ENCODE measurements around the gene MTURN.
"Not testable (repeated sequence)": the region's sequence is repeated elsewhere in the genome, so short reads cannot be mapped to it uniquely, and the experiment has no call there.

MTURN gene

DNA sequence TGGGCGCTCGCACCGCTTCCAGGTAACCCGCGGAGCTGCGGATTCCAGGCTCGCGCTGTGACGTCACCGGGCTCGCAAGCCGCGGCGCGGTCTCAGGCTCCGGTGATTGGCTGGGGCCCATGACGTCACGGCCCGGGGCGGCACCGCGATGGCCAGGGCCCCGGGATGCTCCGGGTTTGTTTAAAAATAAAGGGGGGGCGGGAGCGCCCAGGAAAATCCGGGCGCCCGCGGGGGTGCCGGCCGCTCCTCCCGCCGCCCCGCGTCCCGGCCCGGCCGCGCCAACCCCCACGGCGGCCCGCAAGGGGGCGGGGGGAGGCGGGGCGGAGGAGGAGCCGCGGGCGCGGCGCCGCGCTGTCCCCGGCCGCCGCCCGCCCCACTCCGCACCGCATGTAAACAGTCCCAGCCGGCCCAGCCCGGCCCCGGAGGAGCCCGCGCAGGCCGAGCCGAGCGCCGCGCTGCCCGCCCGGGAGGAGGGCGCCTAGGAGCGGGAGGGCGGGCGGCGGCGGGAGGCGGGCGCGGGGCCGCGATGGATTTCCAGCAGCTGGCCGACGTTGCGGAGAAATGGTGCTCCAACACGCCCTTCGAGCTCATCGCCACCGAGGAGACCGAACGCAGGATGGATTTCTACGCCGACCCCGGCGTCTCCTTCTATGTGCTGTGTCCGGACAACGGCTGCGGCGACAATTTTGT is at the start of gene MTURN:
Gene MTURN (plus strand): TSS at position 376 of the 690 bp plus-strand sequence. CDS start 151 bp downstream, at position 527.
- DNase-seq: peak; percentile 82

DNA sequence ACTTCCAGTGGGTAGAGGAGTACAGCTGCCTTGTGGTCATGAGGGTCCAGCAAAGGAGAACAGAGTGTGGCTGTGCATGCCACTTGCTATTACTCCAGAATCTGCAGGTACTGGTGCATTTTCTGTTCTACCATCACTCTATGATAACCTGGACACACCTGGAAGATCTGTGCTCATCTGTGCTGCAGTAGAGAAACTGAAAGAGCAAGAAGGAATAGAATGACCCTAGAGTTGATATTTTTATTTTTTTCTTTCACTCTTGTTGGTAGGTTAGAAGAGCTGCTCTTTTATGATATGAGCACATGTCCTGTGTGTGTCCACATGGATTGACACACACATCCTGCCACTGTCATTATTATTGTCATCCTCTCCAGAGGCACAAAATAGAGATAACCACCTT is 48.3 kb upstream of the MTURN start:
- DNase-seq: no peak

DNA sequence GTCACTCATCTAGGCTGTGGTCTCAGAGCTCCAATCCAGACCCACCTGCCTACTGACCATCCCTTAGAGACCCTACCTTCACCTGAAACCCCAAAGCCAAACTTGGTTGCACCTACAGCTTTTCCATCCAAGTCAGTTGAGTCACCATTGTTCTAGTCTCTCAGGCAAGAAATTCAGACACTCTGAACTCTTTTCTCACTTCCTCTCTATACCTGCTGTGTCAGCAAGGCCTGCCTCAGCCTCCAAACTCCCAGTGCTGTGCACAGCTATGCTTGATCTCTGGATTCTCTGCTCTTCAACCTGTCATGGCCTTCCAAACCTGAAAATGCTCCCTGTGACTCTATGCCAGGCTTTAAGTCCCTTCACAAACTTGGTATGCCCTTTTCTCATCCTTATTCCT is 47.4 kb upstream of the MTURN start:
- no peak for DNase-seq

DNA sequence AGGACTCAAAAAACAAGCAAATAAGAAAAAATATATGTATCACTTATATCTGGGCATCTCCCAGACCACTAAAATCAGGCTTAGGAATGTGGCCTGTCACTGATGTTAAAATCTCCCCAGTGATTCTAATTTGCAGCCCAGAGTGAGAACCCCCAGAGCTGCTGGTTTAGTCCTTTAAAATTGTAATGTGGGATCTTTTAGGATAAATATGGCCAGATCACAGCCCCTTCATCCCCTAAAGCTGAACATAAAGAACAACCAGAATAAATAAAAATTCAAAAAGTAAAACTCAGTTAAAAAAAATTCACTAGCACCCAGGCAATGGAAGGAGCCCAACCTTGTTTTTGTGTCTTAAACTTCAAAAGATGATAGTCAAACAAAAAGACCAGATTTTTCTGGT is 46.4 kb upstream of the MTURN start:
- DNase-seq: no peak

DNA sequence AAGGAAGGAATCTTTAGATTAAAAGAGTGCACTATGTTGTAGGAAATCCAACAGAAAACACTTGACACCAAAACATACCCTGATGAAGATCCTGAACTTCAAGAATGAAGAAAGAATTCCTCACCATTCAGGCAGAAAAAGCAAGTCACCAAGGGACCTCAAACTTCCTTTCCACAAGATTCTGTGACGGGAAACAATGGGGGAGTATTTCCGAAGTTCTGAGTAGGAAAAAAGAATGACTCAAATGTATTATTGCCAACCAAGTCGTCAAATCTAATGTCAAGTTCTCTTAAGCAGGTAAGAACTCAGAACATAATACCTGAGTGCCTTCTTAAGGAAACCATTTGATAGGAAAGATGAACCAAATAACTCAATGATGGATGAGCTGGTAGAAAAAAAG is 44.7 kb upstream of the MTURN start:
- no peak for DNase-seq

DNA sequence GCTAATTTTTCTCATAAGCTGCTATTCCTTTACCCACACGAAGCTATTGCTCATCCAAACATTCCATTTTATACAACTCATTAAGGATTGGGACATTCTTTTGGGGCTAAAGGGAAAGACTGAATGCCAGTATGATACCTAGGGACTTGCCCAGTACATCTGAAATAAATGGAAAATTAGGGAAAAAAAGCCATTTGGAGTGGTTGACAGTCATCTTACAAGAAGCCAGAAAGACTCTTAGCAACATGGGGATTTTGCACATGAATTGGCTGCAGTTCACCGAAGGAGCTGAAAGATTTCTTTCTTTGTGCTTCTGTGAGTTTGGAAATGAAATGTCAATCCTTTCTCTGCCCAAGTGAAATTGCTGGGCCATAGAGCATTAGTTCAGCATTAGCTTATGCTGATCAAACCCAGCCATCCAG is 43.3 kb upstream of the MTURN start:
- DNase-seq: no peak

DNA sequence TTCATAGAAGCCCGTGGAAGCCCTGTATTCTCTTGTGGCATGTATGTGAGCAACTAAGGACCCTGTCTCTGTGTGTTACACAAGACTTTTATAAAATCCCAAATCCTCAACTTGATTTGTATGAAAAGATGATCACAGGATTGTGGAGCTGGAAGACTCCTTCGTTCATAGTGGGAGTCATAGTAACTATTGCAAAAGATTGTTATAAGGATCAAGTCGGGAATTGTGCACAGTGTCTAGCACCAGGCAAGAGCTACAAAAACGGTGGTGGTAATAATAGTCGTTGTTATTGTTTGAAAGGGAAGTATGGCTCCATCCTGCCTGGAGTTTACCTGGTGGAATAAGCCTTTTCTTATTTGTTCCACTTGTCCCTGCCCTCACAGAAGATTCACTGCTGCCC is 42.8 kb upstream of the MTURN start:
- DNase-seq: no peak

DNA sequence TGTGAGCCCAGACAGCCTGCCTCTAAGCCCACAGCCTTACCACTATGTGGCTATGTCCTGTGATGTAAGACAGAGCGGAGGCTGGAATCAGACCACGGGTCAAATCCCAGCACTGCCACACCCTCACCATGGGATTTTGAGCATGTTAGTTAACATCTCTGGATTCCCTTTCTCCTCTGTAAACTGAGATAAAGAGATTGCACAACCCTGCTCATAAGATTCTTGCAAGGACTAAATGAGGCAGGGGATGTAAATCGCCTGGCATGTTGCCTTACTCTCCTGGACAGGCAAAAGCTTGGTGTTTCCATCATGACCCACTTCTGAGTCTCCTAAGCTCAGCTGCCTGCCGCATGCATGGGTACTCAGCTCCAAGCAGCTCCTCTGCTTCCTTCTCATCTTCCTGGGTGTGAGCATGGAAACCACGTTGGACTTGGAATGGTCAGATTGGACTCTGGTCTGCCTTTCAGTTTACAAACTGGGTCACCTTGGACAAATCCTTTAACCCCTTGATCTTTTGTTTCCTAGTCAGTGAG is 41.3 kb upstream of the MTURN start:
- no peak for DNase-seq

DNA sequence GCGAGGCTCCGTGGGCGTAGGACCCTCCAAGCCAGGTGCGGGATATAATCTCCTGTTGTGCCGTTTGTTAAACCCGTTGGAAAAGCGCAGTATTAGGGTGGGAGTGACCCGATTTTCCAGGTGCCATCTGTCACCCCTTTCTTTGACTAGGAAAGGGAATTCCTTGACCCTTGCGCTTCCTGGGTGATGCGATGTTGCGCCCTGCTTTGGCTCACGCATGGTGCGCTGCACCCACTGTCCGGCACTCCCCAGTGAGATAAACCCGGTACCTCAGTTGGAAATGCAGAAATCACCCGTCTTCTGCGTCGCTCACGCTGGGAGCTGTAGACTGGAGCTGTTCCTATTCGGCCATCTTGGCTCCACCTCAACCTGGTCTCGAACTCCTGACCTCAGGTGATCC is 36.2 kb upstream of the MTURN start:
- DNase-seq: not testable (repeated sequence)

DNA sequence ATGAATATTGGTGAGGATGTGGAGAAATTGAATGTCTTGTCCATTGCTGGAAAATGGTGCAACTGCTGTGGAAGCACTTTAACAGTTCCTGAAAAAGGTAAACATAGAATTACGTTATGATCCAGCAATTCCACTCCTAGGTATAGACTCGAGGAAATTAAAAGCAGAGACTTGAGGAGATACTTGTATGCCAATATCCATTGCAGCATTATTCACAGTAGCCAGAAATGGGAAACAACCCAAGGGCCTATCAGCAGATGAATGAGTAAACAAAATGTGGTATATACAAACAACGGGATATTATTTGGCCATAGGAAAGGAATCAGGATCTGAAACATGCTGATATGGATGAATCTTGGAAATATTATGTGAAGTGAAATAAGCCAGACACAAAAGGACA is 32.5 kb upstream of the MTURN start:
- no peak for DNase-seq

DNA sequence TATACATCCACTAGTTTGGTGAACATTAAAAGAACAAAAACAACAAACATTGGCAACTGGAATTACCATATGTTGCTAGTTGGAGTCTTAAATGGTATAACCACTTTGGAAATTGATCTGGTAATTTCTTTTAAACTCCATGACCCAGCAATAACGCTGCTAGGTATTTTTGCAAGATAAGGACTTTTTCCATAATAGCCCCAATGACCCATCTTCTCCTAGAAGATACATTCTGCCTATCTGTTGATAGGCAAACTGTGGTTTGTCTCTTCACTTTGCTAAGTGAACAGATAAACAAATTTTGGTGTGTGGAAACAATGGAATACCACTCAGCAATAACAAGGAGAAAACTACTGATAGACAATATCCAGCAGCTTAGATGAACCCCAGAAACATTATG is 30.6 kb upstream of the MTURN start:
- DNase-seq: no peak

DNA sequence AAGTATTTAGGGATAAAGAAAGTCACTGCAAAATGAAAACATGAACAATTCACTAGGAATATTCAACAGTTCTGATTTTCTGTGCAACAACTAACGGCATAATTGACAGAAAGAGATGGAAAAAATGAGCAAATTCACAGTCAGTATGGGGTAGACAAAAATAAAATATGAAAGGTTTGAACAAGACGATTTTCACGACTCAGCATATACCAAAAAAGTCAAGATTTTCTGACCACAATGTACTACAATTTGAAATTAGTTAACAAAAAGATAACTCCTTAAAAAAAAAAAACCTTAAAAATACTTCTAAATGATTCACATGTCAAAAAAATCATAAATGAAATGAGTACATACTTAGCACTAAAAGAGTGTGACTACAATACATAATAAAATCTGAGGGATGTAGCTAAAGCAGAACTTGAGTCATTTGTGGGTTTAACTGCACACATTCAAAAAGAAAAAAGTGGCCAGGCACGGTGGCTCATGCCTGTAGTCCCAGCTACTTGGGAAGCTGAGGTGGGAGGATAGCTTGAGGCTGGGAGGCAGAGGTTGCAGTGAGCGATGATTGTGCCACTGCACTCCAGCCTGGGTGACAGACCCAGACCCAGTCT is 22.6 kb upstream of the MTURN start:
- no peak for DNase-seq

DNA sequence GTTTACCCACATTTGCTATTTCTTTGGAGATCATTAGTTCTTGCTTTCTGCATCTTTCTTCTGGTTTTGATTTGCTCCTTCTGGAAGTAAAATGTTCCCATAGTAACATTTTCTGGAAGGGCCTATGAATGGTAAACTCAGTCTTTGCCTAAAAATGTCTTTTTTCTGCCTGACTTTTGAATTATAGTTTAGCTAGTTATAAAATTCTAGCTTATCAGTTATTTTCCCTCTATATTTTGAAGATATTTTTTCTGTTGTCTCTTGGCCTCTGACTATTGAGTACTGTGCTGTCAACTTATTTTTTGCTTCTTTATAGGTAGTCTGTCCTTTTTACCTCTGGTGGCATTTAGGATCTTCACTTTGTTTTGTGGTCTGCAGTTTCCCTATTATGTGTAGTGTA is 21.6 kb upstream of the MTURN start:
- DNase-seq: no peak

DNA sequence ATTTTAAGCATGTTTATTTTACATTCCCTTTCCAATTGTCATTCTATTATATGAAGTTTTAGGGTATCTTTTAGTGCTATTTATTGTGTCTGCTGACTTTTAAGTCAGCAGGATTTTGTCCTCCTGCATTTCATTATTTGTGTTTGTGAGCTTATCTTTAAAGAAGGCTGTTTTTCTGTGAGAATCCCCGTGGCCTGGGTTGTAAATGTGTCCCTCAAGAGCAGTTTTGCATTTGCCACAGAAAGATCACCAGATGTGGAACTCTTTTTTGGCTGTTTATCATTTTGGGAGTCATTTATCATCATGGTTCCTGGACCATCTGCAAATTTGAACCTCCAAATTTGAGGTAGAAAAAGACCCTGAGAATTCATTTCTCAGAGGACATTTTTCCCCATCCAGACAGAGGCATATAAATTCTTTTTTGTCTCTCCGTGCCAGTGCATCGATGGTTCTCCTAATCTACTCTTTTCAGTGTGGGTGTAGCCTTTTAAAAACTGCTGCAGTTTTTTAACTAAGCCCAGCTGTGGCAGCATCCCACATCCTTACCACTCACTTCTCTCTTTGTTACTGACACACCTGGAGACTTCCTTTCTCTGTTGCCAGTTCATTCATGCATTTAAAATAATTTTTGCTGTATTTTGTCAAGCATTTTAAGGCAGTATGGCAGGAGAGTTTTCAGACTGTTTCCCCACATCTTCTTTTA is 20.1 kb upstream of the MTURN start:
- no peak for DNase-seq

DNA sequence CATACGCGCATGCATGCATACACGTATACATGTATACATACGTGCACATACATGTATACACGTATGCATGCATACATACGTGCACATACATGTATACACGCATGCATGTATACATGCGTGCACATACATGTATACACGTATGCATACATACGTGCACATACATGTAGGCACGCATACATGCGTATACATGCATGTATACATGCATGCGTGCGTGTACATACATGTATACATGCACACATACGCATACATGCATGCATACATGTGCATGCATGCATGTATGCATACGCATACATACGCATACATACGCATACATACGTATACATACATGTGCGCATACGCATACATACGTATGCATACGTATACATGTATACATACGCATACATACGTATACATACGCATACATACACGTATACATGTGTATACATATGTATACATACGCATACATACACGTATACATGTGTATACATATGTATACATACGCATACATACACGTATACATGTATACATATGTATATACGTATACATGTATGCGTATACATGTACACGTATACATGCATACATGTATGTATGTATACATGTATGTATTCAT is 19.0 kb upstream of the MTURN start:
- DNase-seq: no peak

DNA sequence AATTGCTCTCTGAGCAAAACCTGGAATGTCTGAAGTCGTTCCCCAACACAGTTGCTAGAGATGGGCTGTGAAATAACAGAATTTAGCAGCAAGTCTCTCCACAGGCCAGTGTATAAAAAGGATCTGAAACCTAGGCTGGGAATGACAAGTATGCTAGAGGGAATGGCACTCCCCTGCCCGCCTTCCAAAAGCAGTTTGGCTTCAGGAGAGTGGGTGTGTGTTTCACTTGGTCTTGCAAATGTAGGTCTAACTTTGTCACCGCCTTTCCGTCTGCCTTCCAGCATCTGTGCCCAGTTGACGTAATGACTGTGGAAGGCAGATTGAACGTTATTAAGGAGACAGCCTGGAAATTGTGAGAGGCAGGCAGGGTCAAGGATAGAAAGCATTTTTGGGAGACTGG is 18.0 kb upstream of the MTURN start:
- no peak for DNase-seq

DNA sequence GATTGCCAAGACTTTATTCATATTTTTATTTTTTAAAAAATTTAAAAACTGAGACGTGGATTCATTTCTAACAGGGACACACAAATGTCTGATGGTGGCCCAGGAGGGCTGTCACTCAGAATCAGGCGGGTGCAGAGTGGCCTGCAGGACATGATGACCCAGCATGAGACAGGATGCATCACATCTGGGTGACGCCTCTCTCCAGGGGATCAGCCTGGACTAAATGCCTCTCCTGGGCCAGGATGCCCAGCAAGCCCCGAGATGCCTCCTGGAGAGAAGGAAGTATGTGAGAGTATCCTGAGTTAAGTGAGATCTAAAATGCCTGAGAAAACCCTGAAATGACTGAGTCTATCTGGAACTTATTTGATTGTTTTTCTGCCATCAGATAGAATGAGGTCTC is 16.9 kb upstream of the MTURN start:
- no peak for DNase-seq

DNA sequence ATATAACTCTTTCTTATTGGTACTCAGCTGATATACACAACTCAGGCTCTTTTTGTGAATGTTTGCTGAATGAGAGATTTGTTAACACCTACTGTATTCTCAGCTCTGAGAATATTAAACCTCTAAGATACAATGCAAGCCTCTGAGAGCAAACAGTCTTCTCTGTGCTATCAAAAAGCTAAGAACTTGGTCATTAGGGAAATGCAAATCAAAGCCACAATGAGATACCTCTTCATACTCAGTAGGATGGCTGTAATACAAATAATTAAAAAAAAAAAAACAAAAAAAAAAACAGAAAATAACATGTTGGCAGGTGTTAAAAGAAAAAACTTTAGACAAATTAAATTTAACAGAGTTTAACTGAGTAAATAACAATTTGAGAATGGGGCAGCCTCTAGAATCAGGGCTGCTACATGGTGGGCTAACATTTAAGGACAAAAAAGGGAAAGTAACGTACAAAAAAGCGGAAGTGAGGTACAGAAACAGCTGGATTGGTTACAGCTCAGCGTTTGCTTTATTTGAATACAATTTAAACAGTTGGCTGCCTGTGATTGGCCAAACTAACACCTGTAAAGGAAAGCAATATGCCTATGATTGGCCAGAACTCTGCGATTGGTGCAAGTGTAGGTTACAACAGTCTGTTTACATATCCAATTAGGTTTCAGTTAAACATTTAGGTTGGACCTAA is 14.8 kb upstream of the MTURN start:
- no peak for DNase-seq

DNA sequence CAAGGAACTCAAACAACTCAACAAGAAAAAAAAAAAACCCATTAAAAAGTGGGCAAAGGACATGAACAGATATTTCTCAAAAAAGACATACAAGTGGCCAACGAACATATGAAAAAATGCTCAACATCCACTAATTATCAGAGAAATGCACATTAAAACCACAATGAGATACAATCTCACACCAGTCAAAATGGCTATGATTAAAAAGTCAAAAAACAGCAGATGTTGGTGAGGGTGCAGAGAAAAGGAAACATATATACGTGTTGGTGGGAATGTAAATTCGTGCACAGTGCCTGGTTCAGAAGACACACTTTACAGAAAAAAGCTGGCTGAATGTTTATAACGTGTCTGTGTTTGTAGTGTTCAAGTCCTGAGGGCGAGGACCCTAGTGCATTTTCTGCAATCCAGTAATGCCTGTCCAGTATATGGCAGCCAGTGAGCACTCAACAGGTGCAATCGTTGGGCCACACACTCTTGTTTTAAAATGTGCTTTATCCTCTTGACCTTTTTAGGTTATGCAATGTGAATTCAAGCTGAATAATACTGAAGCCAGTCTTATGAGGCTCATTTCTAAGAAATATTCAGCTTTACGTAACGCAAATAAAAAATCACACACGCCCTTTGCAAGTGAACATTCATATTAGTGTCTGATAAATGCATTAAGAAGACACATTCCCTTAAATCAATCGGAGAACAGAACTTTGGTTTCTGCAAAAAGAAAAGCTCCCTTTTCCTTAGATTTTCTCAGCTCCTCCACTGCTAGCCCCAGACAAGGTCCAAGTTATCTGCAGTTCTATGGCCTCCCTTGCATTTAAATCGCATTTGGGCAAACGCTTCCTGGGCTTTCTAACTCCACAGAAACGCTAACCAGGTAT is 813 bp upstream of the MTURN start:
- DNase-seq: no peak

DNA sequence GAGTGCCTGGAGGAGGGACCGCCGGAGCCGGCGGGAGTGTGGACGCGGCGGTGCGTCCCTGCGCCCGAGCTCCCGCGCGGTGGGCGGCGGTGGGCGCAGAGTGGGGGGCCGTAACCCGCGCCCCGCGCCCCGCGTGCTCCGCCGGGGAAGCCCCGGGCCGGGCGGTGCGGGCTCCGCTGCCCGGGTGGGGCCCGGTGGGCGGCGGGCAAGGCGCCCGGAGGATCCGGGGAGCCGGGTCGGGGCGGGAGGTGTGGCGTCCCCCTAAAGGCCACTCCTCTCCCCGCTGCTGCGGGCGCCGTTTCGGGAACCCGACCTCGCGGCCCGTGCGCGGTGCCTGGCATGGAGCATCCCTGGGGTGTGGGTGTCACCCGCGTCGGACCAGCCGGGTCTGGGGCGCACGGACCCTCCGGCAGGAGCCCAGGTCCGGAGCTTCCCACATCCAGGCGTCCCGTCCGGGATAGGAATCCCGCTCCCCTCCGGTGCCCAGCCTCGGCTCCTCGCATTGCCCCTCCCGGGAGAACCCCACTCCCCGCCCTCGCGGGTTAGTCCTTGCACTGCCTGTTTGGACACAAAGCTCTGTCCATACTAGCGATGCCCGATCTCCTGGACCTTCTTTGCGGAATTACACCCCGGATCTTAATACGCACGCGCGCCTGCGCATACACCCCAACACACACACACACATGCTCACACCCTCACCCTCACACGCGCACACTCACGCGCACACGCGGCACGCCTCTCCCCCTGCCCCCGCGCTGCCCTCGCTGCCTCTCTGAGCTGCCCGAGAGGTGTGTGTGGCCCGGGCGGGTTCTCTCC is 723 bp downstream of the MTURN start:
- peak; percentile 31 for DNase-seq

DNA sequence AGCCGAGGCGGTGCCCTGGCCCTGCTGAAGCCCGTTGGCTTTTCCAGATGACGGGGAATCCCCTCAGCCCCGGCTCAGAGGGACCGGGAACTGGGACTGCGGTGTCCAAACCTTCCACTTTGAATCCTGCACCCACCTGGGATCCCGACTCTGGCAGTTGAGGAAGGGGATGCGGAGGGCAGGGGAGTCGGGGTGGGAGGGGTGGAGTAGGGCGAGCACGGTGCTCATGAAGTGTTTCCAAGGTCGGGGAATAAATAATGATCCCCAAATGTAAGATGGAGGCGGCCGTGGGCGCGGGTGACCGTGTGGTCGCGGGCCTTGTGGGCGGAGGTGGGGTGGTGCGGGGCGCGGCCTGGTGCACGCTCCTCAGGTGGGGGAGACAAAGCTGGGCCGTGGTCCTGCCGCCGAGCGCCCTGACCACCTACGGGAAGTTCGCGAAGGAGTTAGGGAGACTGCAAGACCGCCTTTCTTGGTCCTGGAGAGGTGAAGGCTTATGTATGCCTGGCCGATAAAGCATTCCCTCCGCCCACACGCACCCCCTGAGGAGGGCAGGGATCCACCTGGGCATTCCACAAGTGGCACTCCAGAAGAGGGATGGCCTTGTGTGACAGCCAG is 1.4 kb downstream of the MTURN start:
- DNase-seq: no peak
